HEK293 (cell line): Measurements from ENCODE around the gene SEMA3D.

ENCODE experiments used
- ZNF398 ChIP-seq: fragments of 450-650 bp; formaldehyde crosslinking; IDR thresholded peaks from 2 replicates; pipeline ENCODE4 v1.5.1; 2017; ENCODE audit warnings: missing biosample characterization, missing genetic modification characterization
- ZSCAN5A ChIP-seq: fragments of 450-650 bp; formaldehyde crosslinking; IDR thresholded peaks from 2 replicates; pipeline ENCODE4 v1.5.1; 2016; ENCODE audit warnings: missing biosample characterization, missing genetic modification characterization

GRCh38 chr7:85165263-85165662, 21.6 kb downstream of the SEMA3D start:
- no peak for TF ChIP-seq ZNF398 (tag by site-specific recombination)
- TF ChIP-seq ZSCAN5A (tag by site-specific recombination), result no peak
